ENCODE measurements around the gene ITGA11.

- TF ChIP-seq, protein P1, sequence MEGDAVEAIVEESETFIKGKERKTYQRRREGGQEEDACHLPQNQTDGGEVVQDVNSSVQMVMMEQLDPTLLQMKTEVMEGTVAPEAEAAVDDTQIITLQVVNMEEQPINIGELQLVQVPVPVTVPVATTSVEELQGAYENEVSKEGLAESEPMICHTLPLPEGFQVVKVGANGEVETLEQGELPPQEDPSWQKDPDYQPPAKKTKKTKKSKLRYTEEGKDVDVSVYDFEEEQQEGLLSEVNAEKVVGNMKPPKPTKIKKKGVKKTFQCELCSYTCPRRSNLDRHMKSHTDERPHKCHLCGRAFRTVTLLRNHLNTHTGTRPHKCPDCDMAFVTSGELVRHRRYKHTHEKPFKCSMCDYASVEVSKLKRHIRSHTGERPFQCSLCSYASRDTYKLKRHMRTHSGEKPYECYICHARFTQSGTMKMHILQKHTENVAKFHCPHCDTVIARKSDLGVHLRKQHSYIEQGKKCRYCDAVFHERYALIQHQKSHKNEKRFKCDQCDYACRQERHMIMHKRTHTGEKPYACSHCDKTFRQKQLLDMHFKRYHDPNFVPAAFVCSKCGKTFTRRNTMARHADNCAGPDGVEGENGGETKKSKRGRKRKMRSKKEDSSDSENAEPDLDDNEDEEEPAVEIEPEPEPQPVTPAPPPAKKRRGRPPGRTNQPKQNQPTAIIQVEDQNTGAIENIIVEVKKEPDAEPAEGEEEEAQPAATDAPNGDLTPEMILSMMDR (conservative IDR thresholded peaks at IDR 0.05; ENCODE audit: low read depth in 2 of 2) = no peak
- TF ChIP-seq POLR2AphosphoS5 (IDR thresholded peaks at IDR 0.05; ENCODE audit: low read depth) (no peak), JUNB (IDR thresholded peaks at IDR 0.05; ENCODE audit: unreplicated experiment) (no peak), ETS1 (IDR thresholded peaks at IDR 0.05) (no peak), CREB1 (CRISPR knock-in tag; IDR thresholded peaks at IDR 0.05; ENCODE audit: low read depth) (no peak), EZH2 (IDR thresholded peaks at IDR 0.05; ENCODE audit: low read depth, unreplicated experiment) (no peak), REST (IDR thresholded peaks at IDR 0.05; ENCODE audit: unreplicated experiment) (no peak), EZH2phosphoT487 (IDR thresholded peaks at IDR 0.05; ENCODE audit: unreplicated experiment) (no peak), ZNF114 (CRISPR knock-in tag; IDR thresholded peaks at IDR 0.05) (no peak), STAT1 (IDR thresholded peaks at IDR 0.05; ENCODE audit: unreplicated experiment) (no peak), ZNF331 (CRISPR knock-in tag; IDR thresholded peaks at IDR 0.05; ENCODE audit: low read depth) (no peak), NANOG (IDR thresholded peaks at IDR 0.05; ENCODE audit: borderline replicate concordance) (no peak)
- TF ChIP-seq, protein P2, sequence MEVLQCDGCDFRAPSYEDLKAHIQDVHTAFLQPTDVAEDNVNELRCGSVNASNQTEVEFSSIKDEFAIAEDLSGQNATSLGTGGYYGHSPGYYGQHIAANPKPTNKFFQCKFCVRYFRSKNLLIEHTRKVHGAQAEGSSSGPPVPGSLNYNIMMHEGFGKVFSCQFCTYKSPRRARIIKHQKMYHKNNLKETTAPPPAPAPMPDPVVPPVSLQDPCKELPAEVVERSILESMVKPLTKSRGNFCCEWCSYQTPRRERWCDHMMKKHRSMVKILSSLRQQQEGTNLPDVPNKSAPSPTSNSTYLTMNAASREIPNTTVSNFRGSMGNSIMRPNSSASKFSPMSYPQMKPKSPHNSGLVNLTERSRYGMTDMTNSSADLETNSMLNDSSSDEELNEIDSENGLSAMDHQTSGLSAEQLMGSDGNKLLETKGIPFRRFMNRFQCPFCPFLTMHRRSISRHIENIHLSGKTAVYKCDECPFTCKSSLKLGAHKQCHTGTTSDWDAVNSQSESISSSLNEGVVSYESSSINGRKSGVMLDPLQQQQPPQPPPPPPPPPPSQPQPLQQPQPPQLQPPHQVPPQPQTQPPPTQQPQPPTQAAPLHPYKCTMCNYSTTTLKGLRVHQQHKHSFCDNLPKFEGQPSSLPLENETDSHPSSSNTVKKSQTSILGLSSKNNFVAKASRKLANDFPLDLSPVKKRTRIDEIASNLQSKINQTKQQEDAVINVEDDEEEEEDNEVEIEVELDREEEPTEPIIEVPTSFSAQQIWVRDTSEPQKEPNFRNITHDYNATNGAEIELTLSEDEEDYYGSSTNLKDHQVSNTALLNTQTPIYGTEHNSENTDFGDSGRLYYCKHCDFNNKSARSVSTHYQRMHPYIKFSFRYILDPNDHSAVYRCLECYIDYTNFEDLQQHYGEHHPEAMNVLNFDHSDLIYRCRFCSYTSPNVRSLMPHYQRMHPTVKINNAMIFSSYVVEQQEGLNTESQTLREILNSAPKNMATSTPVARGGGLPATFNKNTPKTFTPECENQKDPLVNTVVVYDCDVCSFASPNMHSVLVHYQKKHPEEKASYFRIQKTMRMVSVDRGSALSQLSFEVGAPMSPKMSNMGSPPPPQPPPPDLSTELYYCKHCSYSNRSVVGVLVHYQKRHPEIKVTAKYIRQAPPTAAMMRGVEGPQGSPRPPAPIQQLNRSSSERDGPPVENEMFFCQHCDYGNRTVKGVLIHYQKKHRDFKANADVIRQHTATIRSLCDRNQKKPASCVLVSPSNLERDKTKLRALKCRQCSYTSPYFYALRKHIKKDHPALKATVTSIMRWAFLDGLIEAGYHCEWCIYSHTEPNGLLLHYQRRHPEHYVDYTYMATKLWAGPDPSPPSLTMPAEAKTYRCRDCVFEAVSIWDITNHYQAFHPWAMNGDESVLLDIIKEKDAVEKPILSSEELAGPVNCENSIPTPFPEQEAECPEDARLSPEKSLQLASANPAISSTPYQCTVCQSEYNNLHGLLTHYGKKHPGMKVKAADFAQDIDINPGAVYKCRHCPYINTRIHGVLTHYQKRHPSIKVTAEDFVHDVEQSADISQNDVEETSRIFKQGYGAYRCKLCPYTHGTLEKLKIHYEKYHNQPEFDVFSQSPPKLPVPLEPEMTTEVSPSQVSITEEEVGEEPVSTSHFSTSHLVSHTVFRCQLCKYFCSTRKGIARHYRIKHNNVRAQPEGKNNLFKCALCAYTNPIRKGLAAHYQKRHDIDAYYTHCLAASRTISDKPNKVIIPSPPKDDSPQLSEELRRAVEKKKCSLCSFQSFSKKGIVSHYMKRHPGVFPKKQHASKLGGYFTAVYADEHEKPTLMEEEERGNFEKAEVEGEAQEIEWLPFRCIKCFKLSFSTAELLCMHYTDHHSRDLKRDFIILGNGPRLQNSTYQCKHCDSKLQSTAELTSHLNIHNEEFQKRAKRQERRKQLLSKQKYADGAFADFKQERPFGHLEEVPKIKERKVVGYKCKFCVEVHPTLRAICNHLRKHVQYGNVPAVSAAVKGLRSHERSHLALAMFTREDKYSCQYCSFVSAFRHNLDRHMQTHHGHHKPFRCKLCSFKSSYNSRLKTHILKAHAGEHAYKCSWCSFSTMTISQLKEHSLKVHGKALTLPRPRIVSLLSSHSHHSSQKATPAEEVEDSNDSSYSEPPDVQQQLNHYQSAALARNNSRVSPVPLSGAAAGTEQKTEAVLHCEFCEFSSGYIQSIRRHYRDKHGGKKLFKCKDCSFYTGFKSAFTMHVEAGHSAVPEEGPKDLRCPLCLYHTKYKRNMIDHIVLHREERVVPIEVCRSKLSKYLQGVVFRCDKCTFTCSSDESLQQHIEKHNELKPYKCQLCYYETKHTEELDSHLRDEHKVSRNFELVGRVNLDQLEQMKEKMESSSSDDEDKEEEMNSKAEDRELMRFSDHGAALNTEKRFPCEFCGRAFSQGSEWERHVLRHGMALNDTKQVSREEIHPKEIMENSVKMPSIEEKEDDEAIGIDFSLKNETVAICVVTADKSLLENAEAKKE (CRISPR knock-in tag; IDR thresholded peaks at IDR 0.05) = no peak
These were observed 16.9 kb downstream of the ITGA11 start for GRCh38 chr15:68415061-68415460.

Data from GM23338 (cell line).